Stomach (tissue), 9 donors: ENCODE results near the gene RTN3. TPM values are rescaled to one million over a fixed set of nuclear protein-coding genes. Genes with fewer than 3 reads are reported as not detected.

Experiments
- DNase-seq, 2 donors: peaks; one replicate each; pipeline versions ENCODE4 v3.0.0 to v3.0.0-alpha.2; 2013 to 2019
- H3K27ac ChIP-seq, 5 donors: fragments of 200-600 bp in 4 of 5; sonication (generic) in 4 of 5; one replicate each; pipeline ENCODE4 v1.5.1; 2013 to 2019; ENCODE audit warnings: mild to moderate bottlenecking in 1 of 5, moderate library complexity in 1 of 5
- H3K27me3 ChIP-seq, 3 donors: fragments of 200-600 bp; sonication (generic); one replicate each; pipeline ENCODE4 v1.5.1; 2017 to 2019; ENCODE audit warnings: mixed run types in 1 of 3
- H3K36me3 ChIP-seq, 4 donors: fragments of 200-600 bp; sonication (generic); 1 replicate in 3 of 4; 2 replicates in 1 of 4; pipeline ENCODE4 v1.5.1; 2016 to 2019
- H3K4me1 ChIP-seq, 4 donors: fragments of 200-600 bp; sonication (generic); one replicate each; pipeline ENCODE4 v1.5.1; 2016 to 2019
- H3K4me3 ChIP-seq, 4 donors: fragments of 200-600 bp; sonication (generic) in 3 of 4; one replicate each; pipeline ENCODE4 v1.5.1; 2016 to 2019; ENCODE audit warnings: mild to moderate bottlenecking in 1 of 4
- H3K9me3 ChIP-seq, 4 donors: fragments of 200-600 bp; sonication (generic); one replicate each; pipeline ENCODE4 v1.5.1; 2016 to 2019
- EP300 ChIP-seq: sonication (generic); formaldehyde crosslinking; IDR thresholded peaks from one replicate; pipeline ENCODE4 v1.6.1; 2017; ENCODE audit warnings: antibody characterized with exemption
- POLR2A ChIP-seq, 4 donors: fragments of 450-650 bp; IDR thresholded peaks; one replicate each; pipeline ENCODE4 v1.6.1; 2016; ENCODE audit warnings: antibody characterized with exemption in 4 of 4, control low read depth in 2 of 4, mild to moderate bottlenecking in 1 of 4, moderate library complexity in 1 of 4
- POLR2AphosphoS5 ChIP-seq, 3 donors: sonication (generic); formaldehyde crosslinking; IDR thresholded peaks; one replicate each; pipeline ENCODE4 v1.6.1; 2016; ENCODE audit warnings: antibody characterized with exemption in 3 of 3
- WGBS, 5 donors: extraction: QIAGEN DNeasy Blood & Tissue Kit in 3 of 5; methylation state at CpG; one replicate each; pipeline versions ENCODE4 v1.1.5 to v1.1.7; 2013 to 2018; 5-methylcytosine and 5-hydroxymethylcytosine counted together
- intact Hi-C: fragments of 100-400 bp; cut with DNase I; formaldehyde crosslinking; loops from one replicate; pipeline ENCODE4 v1.15.1; 2023; ENCODE audit warnings: low total_unique reads
- polyA plus RNA-seq, 3 donors: library from polyadenylated mRNA; stranded (reverse); fragments of 200-250 nt; gene quantifications; one replicate each; pipeline ENCODE4 v1.2.3, GENCODE V29; 2013
- total RNA-seq, 5 donors: library from RNA; depleted of rRNA; stranded (reverse); fragments of >200 nt; gene quantifications; one replicate each; pipeline versions ENCODE4 v1.1.0 to v1.2.3, GENCODE V29; 2014 to 2016
- TF ChIP-seq, protein P1 (sequence below), 7 experiments: fragments of 450-650 bp in 4 of 7; fragments of 200-600 bp in 3 of 7; sonication (generic) in 3 of 7; IDR thresholded peaks; one replicate each; pipeline ENCODE4 v1.5.1; 2016 to 2019; ENCODE audit warnings: antibody characterized with exemption in 7 of 7, control low read depth in 2 of 7, mild to moderate bottlenecking in 1 of 7
- donor health status: healthy with polysubstance abuse.
- donor health status: Bipolar disorder and iron deficiency.
- donor health status: healthy.

The RTN3 gene
- total and polyA plus RNA-seq, 8 donors, result 22.2 to 83.8 (median 30.3) TPM

GRCh38 chr11:63660972-63661371, 20.3 kb upstream of the RTN3 start:
- 91 to 95% (median 93%) methylated on average over 8 of the region's 8 CpGs for WGBS, 5 donors
- H3K4me1 ChIP-seq, result peaks cover 0 to 48% (median 26%) of the 10 kb centered on the region in 4 donors

GRCh38 chr11:63663809-63664208, 17.5 kb upstream of the RTN3 start:
- Histone ChIP-seq H3K27ac (peak overlapping the region in 2 of 5 donors; percentile 29 to 44), H3K27me3 (no peaks in the 10 kb centered on the region), H3K4me1 (peaks cover 25 to 77% (median 53%) of the 10 kb centered on the region in 4 donors), H3K9me3 (no peaks in the 10 kb centered on the region), H3K36me3 (peaks cover 0 to 10% (median 4%) of the 10 kb centered on the region in 4 donors), H3K4me3 (no peak overlapping the region)
- DNase-seq, result no peak
- WGBS, 5 donors, result 0% methylated on average over 1 of the region's 1 CpG
- TF ChIP-seq POLR2A (IDR thresholded peaks at IDR 0.05) (no peak), POLR2AphosphoS5 (IDR thresholded peaks at IDR 0.05) (no peak), EP300 (no peak)
- TF ChIP-seq, protein P1, sequence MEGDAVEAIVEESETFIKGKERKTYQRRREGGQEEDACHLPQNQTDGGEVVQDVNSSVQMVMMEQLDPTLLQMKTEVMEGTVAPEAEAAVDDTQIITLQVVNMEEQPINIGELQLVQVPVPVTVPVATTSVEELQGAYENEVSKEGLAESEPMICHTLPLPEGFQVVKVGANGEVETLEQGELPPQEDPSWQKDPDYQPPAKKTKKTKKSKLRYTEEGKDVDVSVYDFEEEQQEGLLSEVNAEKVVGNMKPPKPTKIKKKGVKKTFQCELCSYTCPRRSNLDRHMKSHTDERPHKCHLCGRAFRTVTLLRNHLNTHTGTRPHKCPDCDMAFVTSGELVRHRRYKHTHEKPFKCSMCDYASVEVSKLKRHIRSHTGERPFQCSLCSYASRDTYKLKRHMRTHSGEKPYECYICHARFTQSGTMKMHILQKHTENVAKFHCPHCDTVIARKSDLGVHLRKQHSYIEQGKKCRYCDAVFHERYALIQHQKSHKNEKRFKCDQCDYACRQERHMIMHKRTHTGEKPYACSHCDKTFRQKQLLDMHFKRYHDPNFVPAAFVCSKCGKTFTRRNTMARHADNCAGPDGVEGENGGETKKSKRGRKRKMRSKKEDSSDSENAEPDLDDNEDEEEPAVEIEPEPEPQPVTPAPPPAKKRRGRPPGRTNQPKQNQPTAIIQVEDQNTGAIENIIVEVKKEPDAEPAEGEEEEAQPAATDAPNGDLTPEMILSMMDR (IDR thresholded peaks at IDR 0.05), result no peak
- intact Hi-C loops, result no loop called here

More at GRCh38 chr11:63660972-63661371, 20.3 kb upstream of the RTN3 start:
- Histone ChIP-seq H3K9me3 (no peaks in the 10 kb centered on the region), H3K27me3 (no peaks in the 10 kb centered on the region), H3K4me3 (no peak overlapping the region), H3K36me3 (peaks cover 5 to 34% (median 30%) of the 10 kb centered on the region in 4 donors), H3K27ac (no peak overlapping the region)
- intact Hi-C loops, result no loop called here
- no peak for TF ChIP-seq EP300
- no peak for TF ChIP-seq POLR2AphosphoS5 (IDR thresholded peaks at IDR 0.05)
- TF ChIP-seq, protein P1 (IDR thresholded peaks at IDR 0.05), result no peak
- no peak for TF ChIP-seq POLR2A (IDR thresholded peaks at IDR 0.05)
- DNase-seq, result no peak

- no peak for DNase-seq
- no peaks in the 10 kb centered on the region for H3K9me3 ChIP-seq
- intact Hi-C loops, result no loop called here
- no peak overlapping the region for H3K4me3 ChIP-seq
- H3K36me3 ChIP-seq, result peaks cover 0 to 5% (median 2%) of the 10 kb centered on the region in 4 donors
- no peaks in the 10 kb centered on the region for H3K27me3 ChIP-seq
- peaks cover 41 to 87% (median 65%) of the 10 kb centered on the region in 4 donors for H3K4me1 ChIP-seq
- peak overlapping the region in 2 of 5 donors; percentile 39 to 100 for H3K27ac ChIP-seq
- 62 to 81% (median 77%) methylated on average over 4 of the region's 4 CpGs for WGBS, 5 donors
- TF ChIP-seq, protein P1 (IDR thresholded peaks at IDR 0.05), result no peak
- TF ChIP-seq POLR2AphosphoS5 (IDR thresholded peaks at IDR 0.05), result peak in 1 of 3 donors; percentile 33
- no peak for TF ChIP-seq POLR2A (IDR thresholded peaks at IDR 0.05)
- TF ChIP-seq EP300, result no peak
Measured at GRCh38 chr11:63666874-63667273, 14.4 kb upstream of the RTN3 start.

DNA sequence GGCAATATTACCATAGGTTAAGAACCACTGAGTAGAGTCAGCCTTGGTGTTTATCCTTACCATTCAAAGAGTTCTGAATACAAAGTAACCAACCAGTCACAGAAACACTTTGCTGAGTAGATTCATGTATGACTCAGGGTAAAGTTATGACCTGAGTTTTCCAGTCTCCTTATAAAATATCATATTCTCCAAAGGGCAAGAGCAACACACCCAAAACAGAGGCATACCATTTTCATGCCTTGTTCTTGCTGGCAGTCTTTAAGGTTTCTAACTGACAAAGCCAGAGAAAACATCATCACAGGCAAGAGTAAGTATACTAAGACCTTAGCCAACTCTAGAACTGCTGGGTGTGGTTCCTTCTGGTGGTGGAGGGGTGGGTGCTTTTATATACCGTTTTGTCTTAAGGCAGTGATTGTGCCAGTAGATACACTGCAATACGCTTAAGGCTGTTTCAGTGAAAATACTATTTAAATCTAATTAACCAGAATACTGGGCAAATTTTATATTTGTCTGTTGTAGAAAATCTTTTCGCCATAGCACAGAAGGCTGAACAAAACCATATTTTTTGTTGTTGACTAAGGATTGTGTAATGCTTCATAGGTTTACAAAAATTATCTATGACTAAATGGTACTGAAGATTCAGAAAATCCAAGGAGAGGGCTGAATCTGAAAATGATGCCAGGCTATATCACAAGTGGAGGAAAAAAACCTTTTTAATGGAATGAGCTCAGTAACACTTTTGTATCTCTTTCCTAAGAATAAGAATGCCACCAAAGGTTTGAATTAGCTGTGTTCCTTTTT, 13.1 kb upstream of the RTN3 start:
- H3K4me1 ChIP-seq, result peaks cover 43 to 78% (median 61%) of the 10 kb centered on the region in 4 donors
- peak overlapping the region in 4 of 5 donors; percentile 25 to 100 (median 62) for H3K27ac ChIP-seq
- DNase-seq, result peak in 1 of 2 donors; percentile 36
- H3K9me3 ChIP-seq, result no peaks in the 10 kb centered on the region
- WGBS, 5 donors, result 55 to 66% (median 62%) methylated on average over 3 of the region's 3 CpGs
- no peak overlapping the region for H3K4me3 ChIP-seq
- TF ChIP-seq EP300 (no peak), POLR2A (IDR thresholded peaks at IDR 0.05) (no peak), POLR2AphosphoS5 (IDR thresholded peaks at IDR 0.05) (no peak)
- TF ChIP-seq, protein P1 (IDR thresholded peaks at IDR 0.05), result no peak
- H3K36me3 ChIP-seq, result peaks cover 0 to 5% (median 2%) of the 10 kb centered on the region in 4 donors
- no peaks in the 10 kb centered on the region for H3K27me3 ChIP-seq
- intact Hi-C loops, result no loop called here
